Stimulated activated CD4-positive, alpha-beta T cell treated with anti-CD3 and anti-CD28 coated beads, Interleukin-1b, Interleukin-23, amount 100 ng/mL, for 4 hours (primary cell): ENCODE results near the gene ZNF432.
A peak's percentile ranks its signal among the peaks of the same experiment; 100 is the strongest.
"Not testable (repeated sequence)": the region's sequence is repeated elsewhere in the genome, so short reads cannot be mapped to it uniquely, and the experiment has no call there.

Source experiments
- DNase-seq, 2 donors: peaks; one replicate each; pipeline ENCODE4 v3.0.0-alpha.2; 2020; ENCODE audit warnings: low read depth in 2 of 2

ZNF432 gene

GRCh38 chr19:52048555-52049501 is at the start of gene ZNF432:
Gene ZNF432 (minus strand): TSS chr19:52048838. CDS start chr19:52046868, 1,970 bp downstream.
- peak; percentile 68 to 71 for DNase-seq

GRCh38 chr19:52096416-52096815 is 47.8 kb upstream of the ZNF432 start:
- not testable (repeated sequence) for DNase-seq

GRCh38 chr19:52095172-52096014 is 46.8 kb upstream of the ZNF432 start, which contains the start of gene ZNF841:
Gene ZNF841 (minus strand): TSS chr19:52095765. CDS start chr19:52084801, 10,964 bp downstream.
- DNase-seq = peak; percentile 81

DNA sequence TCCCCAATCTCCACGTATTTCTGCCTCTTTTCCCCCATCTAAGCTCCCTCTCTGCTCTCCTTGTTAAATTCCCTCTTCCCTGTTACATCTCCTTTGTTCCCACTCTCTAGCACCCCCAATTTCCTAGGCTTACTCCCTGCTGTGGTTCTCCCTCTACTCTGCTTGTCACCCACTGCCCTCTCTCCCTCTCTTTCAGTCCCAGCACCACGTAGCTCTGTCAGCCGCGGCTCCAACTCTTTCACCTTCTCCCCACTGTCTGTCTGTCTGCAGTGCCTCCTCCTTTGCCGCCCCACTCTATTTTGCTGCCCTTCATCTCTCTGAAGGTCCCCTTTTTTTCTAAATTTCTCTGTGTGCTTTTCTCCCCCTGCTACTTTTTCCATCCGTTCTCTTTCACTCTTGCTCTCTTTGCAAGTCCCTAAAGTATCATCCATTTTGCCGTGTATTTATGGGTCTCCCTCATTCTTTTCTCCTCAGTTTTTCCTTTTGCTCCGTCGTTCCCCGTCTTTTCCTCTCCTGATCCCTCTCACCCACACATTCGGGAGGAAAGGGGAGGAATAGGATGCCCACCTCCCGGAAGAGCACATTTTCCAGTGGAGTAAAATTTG is 46.0 kb upstream of the ZNF432 start:
- DNase-seq = no peak

DNA sequence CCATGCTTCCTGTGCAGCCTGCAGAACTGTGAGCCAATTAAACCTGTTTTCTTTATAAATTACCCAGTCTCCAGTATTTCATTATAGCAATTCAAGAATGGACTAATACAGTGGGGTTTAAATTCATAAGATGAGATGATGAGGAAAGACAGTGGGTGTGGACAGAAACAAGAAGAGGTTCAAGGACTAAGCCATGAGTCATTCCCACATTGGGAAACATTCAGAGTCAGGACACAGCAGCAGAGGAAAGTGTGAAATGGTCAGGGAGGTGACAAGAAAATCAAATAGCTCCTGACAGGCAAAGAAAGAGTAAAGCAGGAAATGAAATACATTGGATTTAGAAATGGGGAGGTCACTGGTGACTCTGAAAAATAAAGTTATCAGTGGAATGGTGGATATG is 37.8 kb upstream of the ZNF432 start:
- DNase-seq = no peak

DNA sequence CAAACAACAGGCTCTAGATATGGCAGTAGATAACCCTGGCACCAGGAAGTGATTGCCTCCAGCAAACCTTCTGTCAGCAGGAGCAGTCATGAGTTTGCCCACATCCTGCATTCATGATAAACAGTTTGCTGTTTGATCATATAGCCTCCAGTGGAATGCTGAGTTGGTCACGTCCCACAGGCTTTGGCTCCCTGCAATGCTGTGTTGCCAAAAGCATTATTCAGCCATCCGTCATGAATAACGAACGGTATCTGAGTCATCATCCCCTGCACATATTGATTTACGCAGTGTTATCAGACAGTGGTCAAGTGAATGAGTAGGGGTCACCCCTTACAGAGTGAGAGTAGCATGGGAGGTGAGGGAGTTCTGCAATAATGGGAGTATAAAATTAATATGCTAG is 21.9 kb upstream of the ZNF432 start:
- no peak for DNase-seq

DNA sequence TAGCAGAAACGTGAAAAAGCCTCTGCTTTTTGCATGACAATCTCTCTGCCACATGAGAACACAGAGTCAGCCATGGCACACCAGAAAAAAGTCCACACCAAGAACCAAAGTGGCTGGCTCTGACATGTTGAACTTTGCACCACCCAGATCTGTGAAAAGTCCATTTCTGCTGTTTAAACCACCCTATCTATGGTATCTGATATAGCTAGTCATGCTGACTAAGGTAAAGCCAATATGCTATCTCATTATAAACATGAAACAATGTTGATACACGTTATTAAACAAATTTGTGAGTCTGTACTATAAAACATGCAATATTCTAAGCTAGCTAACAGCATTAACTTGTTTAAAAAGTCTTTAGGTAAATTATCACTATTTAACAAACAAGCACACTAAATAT is 21.0 kb upstream of the ZNF432 start:
- no peak for DNase-seq

- no peak for DNase-seq
Measured at GRCh38 chr19:52066258-52066863, 17.7 kb upstream of the ZNF432 start.

GRCh38 chr19:52065399-52065798 is 16.8 kb upstream of the ZNF432 start:
- DNase-seq = no peak

DNA sequence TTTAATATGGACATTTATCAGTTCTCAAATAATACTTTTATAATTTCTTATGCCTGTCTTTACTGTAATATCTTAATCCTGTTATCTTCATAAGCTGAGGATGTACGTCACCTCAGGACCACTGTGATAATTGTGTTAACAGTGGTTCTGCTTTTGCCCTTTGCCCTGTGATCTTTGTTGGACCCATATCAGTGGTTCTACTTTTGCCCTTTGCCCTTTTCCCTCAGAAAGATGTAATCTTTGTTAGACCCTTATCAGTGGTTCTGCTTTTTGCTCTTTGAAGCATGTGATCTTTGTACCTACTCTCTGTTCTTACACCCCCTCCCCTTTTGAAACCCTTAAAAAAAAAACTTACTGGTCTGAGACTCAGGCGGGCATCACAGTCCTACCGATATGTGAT is 7.8 kb upstream of the ZNF432 start:
- DNase-seq = not testable (repeated sequence)

- DNase-seq = not testable (repeated sequence)
Measured at GRCh38 chr19:52051736-52052135, 3.1 kb upstream of the ZNF432 start.

DNA sequence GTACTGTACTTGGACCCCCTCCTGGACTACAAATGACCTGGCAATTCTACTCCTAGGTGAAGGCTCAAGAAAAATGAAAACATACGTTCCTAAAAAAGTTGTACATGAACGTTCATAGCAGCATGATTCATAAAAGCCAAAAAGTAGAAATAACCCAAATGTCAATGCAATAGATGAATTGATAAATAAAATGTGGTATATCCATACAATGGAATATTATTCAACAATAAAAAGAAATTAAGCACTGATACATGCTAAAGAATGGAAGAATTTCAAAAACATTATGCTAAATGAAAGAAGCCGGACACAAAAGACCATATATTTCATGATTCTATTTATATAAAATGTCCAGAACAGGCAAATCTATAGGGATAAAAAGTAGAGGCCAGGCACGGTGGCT is 9.5 kb downstream of the ZNF432 start:
- no peak for DNase-seq

GRCh38 chr19:52034051-52034728 is 14.4 kb downstream of the ZNF432 start:
- no peak for DNase-seq

DNA sequence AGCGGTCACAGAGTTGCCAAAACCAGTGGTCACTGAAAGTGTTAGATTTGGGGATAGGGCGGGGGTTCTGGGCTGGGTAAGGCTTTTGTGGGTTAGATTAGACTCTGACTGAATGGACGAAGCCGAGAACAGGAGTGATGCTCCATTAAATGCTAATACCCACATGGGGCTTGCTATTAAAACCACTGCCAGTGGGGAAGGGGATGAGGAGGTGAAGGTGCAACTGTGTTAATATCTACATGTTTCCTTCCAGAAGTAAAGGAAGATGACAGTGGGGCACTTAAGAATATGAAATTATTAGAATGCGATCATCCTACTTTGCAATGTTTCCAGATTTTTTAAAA is 19.9 kb downstream of the ZNF432 start:
- no peak for DNase-seq

- DNase-seq = peak; percentile 68 to 78
Measured at GRCh38 chr19:52028027-52028779, 20.4 kb downstream of the ZNF432 start, which contains the start of gene ZNF614. Gene ZNF614 (minus strand): TSS chr19:52028379. CDS start chr19:52025745, 2,634 bp downstream.

DNA sequence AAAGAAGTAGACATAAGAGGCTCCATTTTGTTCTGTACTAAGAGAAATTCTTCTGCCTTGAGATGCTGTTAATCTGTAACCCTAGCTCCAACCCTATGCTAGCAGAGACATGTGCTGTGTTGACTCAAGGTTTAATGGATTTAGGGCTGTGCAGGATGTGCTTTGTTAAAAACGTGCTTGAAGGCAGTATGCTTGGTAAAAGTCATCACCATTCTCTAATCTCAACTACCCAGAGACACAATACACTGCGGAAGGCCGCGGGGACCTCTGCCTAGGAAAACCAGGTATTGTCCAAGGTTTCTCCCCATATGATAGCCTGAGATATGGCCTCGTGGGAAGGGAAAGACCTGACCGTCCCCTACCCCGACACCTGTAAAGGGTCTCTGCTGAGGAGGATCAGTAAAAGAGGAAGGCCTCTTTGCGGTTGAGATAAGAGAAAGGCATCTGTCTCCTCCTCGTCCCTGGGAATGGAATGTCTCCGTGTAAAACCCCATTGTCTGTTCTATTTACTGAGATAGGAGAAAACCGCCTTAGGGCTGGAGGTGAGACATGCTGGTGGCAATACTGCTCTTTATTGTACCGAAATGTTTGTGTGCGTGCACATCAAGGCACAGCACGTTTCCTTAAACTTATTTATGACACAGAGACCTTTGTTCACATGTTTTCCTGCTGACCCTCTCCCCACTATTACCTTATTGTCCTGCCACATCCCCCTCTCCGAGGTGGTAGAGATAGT is 22.2 kb downstream of the ZNF432 start:
- DNase-seq = not testable (repeated sequence)

DNA sequence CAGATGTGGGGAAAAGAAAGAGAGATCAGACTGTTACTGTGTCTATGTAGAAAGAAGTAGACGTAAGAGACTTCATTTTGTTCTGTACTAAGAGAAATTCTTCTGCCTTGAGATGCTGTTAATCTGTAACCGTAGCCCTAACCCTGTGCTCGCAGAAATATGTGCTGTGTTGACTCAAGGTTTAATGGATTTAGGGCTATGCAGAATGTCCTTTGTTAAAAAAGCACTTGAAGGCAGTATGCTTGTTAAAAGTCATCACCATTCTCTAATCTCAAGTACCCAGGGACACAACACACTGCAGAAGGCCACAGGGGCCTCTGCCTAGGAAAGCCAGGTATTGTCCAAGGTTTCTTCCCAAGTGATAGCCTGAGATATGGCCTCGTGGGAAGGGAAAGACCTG is 24.2 kb downstream of the ZNF432 start:
- not testable (repeated sequence) for DNase-seq

DNA sequence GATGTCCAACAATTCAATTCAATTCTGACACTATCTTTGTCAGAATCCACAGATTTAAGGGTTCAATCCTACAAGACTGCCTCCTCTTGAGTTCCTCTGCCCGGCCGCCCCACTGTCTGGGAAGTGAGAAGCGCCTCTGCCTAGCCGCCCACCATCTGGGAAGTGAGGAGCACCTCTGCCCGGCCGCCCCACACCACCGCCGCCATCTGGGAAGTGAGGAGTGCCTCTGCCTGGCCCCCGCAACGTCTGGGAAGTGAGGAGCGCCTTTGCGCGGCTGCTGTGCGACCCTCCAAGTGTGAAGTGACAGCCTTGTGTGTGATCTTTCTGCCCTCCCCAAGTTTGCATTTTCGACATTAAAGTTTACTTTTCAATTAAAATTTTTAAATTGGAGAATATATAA is 26.4 kb downstream of the ZNF432 start:
- no peak for DNase-seq

- DNase-seq = no peak
Measured at GRCh38 chr19:52020506-52020905, 28.1 kb downstream of the ZNF432 start.

- no peak for DNase-seq
Measured at GRCh38 chr19:52010674-52011073, 38.0 kb downstream of the ZNF432 start.
